Central memory CD4-positive, alpha-beta T cell (primary cell): Measurements from ENCODE around the gene PTER.
A peak's percentile ranks its signal among the peaks of the same experiment; 100 is the strongest.

Source experiments
- DNase-seq: peaks from one replicate; pipeline ENCODE4 v3.0.0; 2022
- total RNA-seq, 3 experiments: gene quantifications; one replicate each; lab custom pipeline; 2026; lab: John Stamatoyannopoulos, UW

The PTER gene, protein sequence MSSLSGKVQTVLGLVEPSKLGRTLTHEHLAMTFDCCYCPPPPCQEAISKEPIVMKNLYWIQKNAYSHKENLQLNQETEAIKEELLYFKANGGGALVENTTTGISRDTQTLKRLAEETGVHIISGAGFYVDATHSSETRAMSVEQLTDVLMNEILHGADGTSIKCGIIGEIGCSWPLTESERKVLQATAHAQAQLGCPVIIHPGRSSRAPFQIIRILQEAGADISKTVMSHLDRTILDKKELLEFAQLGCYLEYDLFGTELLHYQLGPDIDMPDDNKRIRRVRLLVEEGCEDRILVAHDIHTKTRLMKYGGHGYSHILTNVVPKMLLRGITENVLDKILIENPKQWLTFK
- total RNA-seq = 16.4 to 46.4 (median 41.8) reads per million in 3 experiments

- peak; percentile 94 for DNase-seq
Measured at GRCh38 chr10:16436758-16437539, at the start of gene PTER. TSS of gene PTER (plus strand) at chr10:16437010. CDS start at chr10:16484385, 47,375 bp downstream.

GRCh38 chr10:16392531-16393069, 44.2 kb upstream of the PTER start:
- no peak for DNase-seq

DNA sequence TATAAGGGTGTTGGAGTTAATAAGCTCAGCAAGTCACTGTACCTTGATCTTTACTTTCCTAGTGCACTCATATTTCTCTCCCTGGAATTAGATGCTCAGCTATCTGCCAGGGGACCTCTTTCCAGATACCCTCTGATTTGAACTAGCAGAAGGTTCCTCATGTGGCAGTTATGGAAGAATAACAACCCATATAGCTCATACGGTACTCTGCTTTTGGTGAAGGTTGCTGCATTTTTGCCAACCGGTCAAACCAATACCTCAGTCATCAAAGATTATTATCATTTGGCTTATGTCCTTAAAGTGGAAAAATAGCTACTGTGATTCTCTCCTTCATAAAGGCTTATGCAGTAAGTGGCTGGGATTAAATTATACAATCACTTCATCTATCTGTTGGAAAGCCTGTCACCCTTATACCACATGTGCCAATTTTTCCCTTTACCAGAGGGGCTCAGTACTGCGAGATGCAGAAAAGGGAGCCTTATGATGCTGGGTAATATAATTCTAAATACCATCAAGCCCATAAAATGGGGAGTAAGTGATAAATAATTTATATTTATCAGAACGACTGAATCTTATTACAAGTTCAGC, 43.4 kb upstream of the PTER start:
- DNase-seq = no peak

DNA sequence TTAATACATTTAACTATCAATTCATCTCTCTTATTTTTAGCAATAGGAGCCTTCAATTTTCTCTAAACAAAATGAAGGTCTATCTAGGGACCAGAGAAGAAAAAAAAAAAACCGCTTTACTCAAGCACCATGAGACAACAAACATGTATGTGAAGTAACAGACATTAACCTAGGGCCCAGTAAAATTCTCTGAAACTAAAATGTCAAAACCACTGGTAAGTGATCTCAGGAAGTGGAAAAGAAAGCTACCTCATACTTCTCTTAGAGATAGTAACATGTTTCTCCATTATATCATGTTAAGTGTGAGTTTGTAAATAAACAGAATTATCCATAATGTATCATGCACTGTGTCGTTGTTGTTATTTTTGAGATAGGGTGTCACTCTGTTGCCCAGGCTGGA, 35.4 kb upstream of the PTER start:
- no peak for DNase-seq

DNA sequence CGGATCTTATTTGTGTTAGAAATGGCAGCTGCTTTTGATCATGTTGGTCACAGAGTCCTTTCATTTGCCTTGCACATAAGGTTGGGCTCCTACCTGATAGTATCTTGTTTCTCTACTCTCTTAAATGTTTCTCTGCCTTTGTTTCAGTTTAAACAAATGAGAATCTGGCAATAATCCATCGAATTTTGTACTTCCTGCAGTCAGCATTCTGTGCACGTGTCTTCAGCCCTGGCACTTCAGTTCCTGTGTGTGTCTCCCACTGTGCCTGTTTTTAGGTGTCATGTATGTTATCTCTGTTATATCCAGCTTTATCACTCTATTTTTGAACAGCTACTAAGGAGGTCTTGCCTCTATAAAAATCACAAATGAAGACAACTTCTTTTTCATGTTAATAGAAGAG, 28.4 kb upstream of the PTER start:
- DNase-seq = no peak

- DNase-seq = no peak
Measured at GRCh38 chr10:16417341-16417740, 19.5 kb upstream of the PTER start.

DNA sequence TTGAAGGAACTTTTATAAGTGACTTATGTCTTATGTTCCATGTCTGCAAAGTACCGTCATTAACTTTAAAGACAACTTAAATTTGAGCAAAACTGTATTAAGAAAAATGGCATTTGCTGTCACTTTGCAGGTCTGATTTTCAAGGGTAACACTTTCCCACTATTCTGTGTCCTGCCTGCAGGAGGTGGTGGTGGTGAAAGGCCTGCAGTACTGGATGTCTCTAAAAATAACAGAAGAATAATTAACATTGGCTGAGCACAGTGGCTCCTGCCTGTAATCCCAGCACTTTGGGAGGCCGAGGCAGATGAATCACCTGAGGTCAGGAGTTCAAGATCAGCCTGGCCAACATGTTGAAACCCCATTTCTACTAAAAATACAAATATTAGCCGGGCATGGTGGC, 13.2 kb upstream of the PTER start:
- no peak for DNase-seq

DNA sequence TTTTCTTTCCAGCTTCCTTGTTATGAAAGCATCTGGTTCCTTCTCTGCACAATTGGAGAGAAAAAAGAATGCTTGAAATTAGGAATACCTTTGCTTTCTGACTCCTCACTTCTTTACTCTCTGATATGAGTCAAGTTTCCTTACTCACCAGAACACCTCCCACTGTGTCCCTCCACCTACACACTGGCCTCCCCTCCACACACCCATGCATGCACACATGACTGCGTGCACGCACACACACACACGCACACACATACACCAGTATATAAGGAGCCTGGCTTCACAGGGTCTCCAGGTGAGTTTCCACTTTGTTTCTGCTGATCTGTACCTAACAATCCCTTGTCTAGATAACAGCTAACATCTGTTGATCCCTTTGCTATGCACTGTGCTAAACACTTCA, 11.4 kb upstream of the PTER start:
- no peak for DNase-seq

- DNase-seq = no peak
Measured at GRCh38 chr10:16429539-16429938, 7.3 kb upstream of the PTER start.

DNA sequence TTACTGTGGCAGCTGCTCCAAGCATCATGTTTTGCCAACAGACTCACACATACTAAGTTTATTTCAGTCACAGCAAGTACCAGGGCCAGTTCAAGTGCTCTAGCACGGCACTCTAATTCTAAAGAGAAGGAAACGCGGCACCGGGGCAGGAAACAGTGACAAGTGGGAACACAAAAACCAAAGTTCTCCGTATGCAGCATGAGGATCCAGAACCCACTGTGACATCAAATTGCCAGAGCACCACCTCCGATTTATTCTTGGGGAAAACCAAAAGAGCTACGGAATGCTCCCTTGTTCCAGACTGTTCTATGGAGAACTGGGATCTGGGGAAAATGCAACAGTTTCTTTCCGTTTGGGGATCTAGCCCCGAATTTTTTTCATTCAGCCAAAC, 448 bp upstream of the PTER start:
- no peak for DNase-seq

GRCh38 chr10:16437540-16437894, 707 bp downstream of the PTER start:
- no peak for DNase-seq

GRCh38 chr10:16439295-16439694, 2.5 kb downstream of the PTER start:
- no peak for DNase-seq

- DNase-seq = no peak
Measured at GRCh38 chr10:16440396-16441133, 3.8 kb downstream of the PTER start.

GRCh38 chr10:16441173-16441840, 4.5 kb downstream of the PTER start:
- DNase-seq = no peak

GRCh38 chr10:16442914-16443313, 6.1 kb downstream of the PTER start:
- no peak for DNase-seq

- DNase-seq = no peak
Measured at GRCh38 chr10:16445770-16446469, 9.1 kb downstream of the PTER start.

DNA sequence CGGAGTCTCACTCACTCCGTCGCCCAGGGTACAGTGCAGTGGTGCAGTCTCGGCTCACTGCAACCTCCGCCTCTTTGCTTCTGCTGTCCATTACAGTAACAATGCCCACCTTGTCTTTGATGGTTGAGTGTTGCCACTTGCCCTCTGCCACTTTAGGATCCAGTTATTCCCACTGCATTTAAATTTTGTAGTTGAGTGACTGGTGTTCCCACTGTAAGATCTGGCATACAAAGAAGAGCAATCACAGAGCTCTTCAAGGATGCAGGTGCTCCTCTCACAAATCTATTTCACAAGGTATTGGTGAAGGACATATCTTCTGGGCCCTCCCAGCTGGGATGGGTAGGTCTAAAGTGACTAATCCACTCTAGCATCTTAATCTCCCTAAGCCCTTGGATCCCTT, 12.6 kb downstream of the PTER start:
- DNase-seq = no peak

DNA sequence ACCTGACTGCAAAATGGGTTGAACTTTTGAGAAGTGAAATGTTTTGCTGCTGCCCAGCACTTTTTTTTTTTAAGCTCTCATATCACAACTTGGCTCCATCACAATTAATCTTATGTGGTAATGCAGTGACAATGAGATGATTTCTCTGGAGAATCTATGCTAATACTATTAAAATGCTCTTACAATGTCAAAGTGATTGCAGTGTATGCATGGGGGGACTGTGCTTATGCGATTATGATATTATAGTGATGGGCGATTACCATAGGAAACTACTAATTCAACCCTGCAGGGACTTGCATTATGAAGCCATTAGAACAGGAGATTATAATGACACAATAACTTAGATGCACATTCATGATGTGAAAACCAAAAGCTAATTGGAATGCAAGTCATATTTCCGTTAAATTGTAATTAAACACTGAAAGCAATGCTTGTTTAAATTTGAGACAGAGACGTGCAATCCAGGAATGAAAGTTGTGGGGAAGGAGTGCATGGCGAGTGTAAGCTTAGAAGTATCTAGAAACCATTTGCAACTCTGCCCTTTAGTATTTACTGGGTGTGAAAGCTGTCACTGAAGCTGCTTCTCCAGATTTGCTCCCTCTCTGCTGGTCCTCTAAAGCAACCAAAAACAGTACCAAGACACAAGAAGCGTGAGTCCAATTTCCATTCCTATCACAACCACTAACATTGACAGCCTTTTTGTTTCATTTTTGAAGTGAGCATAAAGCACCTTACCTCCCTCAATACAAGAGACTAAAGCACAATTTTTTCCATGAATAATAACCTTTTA, 21.6 kb downstream of the PTER start:
- no peak for DNase-seq

DNA sequence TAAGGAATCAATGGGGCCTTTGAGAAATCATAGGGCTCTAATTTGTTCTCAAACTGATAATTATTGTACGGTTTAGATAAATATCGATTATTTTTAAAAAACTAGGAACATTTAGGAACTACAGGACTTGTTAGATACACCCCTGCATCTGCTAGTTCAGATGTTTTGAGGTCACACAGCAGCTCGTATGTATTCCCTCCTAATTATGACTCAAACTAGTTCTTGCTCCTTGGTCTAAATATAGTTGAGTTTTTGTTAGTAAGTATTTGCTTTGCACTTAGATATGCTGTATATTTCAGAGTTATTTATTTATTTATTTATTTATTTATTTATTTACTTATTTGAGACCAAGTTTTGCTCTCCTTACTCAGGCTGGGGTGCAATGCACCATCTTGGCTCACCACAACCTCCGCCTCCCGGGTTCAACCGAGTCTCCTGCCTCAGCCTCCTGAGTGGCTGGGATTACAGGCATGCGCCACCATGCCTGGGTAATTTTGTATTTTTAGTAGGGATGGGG, 22.7 kb downstream of the PTER start:
- no peak for DNase-seq

GRCh38 chr10:16466001-16466400, 29.2 kb downstream of the PTER start:
- DNase-seq = no peak

DNA sequence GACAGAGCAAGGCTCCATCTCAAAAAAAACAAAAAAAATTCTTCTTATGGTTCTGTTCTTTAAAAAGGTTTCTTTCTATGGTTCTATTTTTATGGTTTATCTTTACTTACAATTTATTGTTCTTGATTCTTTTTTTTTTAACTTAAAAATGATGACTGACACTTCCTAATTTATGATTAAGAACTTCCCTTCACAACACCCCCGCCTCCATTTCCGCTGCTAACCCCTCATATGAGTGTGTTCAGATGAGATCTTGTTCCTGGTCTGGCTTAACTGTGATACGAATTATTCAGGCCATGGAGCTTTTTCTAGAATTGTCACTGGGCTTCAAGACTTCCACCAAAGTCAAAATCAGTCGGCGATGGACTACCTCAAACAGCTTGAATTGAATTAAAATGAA, 33.9 kb downstream of the PTER start:
- DNase-seq = no peak
